ENCODE data around the gene DBNDD1.

DNA sequence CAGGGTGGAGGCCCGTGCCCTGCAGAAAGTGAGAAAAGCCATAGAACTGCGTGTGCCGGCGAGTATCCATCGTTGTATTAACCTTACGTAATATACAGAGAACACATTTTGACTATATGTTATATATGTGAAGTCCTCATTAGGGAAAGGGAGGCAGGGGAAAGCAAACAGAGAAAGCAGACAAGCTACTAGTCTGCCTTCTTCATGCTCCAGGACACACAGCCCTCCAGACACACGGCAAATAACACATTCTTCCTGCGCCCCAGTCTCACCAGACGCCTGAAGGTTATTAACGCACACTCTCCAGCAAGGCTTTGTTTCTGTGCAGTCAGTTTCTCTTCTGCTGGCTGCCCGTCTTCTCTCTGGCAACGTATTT, 29.1 kb upstream of the DBNDD1 start:
- TF ChIP-seq POLR2AphosphoS5 (IDR thresholded peaks at IDR 0.05) (no peak), CTCF (IDR thresholded peaks at IDR 0.05) (no peak), POLR2A (IDR thresholded peaks at IDR 0.05) (no peak), EP300 (IDR thresholded peaks at IDR 0.05) (no peak)
